ENCODE data around the gene ABCC8.

DNA sequence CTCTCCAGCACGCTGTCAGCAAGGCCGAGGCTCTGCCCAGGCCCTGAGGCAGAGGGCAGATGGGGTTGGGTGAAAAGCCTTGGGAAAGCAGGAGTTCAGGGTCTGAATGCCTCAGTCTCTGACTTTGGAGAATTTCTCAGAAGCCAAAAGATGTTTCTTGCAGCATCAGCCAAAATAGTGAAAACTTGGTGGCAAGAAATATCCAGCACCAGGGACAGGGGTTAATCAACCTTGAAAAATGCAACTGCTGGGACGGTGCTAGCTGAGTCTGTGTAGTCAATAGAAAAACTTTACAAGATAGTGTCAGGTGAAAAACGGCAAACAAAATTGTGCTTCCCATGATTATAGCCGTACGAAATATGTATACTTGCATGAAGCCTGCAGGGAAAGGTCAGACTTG lies 1.4 kb upstream of the ABCC8 start:
- no peak for TF ChIP-seq POLR2AphosphoS5 (IDR thresholded peaks at IDR 0.05; ENCODE audit: insufficient read depth, low read depth, low read length)
- TF ChIP-seq CTCF (IDR thresholded peaks at IDR 0.05; ENCODE audit: extremely low read depth in 1 of 2, insufficient read depth in 1 of 2, low read depth in 1 of 2, low read length in 2 of 2) = no peak
- no peak for TF ChIP-seq EZH2 (IDR thresholded peaks at IDR 0.05; ENCODE audit: borderline replicate concordance, low read depth, low read length, severe bottlenecking)

All from endothelial cell of umbilical vein (primary cell).